Measurements from ENCODE around the gene ESR2.

DNA sequence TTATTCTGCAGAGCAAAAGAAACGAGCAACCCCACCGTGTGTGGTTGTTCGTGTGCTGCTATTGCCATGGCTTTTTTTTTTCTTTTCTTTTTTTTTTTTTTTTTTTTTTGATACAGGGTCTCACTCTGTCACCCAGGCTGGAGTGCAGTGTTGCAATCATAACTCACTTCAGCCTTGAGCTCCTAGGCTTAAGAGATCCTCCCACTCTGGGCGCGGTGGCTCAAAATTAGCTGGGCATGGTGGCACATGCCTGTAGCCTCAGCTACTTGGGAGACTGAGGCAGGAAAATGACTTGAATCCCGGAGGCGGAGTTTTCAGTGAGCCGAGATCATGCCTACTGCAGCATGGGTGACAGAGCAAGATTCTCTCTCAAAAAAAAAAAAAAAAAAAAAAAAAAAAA is 144.2 kb downstream of the ESR2 start:
- no peak for TF ChIP-seq EZH2phosphoT487 (conservative IDR thresholded peaks at IDR 0.05; ENCODE audit: low read length)
- TF ChIP-seq, protein P1, sequence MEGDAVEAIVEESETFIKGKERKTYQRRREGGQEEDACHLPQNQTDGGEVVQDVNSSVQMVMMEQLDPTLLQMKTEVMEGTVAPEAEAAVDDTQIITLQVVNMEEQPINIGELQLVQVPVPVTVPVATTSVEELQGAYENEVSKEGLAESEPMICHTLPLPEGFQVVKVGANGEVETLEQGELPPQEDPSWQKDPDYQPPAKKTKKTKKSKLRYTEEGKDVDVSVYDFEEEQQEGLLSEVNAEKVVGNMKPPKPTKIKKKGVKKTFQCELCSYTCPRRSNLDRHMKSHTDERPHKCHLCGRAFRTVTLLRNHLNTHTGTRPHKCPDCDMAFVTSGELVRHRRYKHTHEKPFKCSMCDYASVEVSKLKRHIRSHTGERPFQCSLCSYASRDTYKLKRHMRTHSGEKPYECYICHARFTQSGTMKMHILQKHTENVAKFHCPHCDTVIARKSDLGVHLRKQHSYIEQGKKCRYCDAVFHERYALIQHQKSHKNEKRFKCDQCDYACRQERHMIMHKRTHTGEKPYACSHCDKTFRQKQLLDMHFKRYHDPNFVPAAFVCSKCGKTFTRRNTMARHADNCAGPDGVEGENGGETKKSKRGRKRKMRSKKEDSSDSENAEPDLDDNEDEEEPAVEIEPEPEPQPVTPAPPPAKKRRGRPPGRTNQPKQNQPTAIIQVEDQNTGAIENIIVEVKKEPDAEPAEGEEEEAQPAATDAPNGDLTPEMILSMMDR (IDR thresholded peaks at IDR 0.05; ENCODE audit: insufficient read depth, low read length, poor library complexity, severe bottlenecking) = no peak

All from SU-DHL-6 (cell line).